ENCODE measurements around the gene TOR2A.

The TOR2A gene

GRCh38 chr9:127700594-127701255 lies 34.4 kb downstream of the TOR2A start:
- DNase-seq (ENCODE audit: insufficient read length) (no peak), FAIRE-seq (no peak)

GRCh38 chr9:127700140-127700539 lies 35.0 kb downstream of the TOR2A start:
- FAIRE-seq (no peak), DNase-seq (ENCODE audit: insufficient read length) (no peak)
- TF ChIP-seq TAF1 (IDR thresholded peaks at IDR 0.05; ENCODE audit: borderline replicate concordance, low read depth, low read length) (no peak), POLR2AphosphoS5 (IDR thresholded peaks at IDR 0.05; ENCODE audit: low read depth, low read length) (no peak), POLR2A (IDR thresholded peaks at IDR 0.05; ENCODE audit: low read depth, low read length) (no peak)

More at GRCh38 chr9:127700594-127701255, 34.4 kb downstream of the TOR2A start:
- TF ChIP-seq POLR2A (IDR thresholded peaks at IDR 0.05; ENCODE audit: low read depth, low read length) (no peak), TAF1 (IDR thresholded peaks at IDR 0.05; ENCODE audit: borderline replicate concordance, low read depth, low read length) (no peak), POLR2AphosphoS5 (IDR thresholded peaks at IDR 0.05; ENCODE audit: low read depth, low read length) (no peak)

GRCh38 chr9:127698985-127699670 lies 36.0 kb downstream of the TOR2A start:
- no peak for TF ChIP-seq TAF1 (IDR thresholded peaks at IDR 0.05; ENCODE audit: borderline replicate concordance, low read depth, low read length)
- TF ChIP-seq POLR2A (IDR thresholded peaks at IDR 0.05; ENCODE audit: low read depth, low read length): no peak
- no peak for TF ChIP-seq POLR2AphosphoS5 (IDR thresholded peaks at IDR 0.05; ENCODE audit: low read depth, low read length)
- peak; percentile 88 for DNase-seq (ENCODE audit: insufficient read length)
- no peak for FAIRE-seq

- FAIRE-seq: no peak
- TF ChIP-seq TAF1 (IDR thresholded peaks at IDR 0.05; ENCODE audit: borderline replicate concordance, low read depth, low read length) (no peak), POLR2A (IDR thresholded peaks at IDR 0.05; ENCODE audit: low read depth, low read length) (no peak), POLR2AphosphoS5 (IDR thresholded peaks at IDR 0.05; ENCODE audit: low read depth, low read length) (no peak)
- DNase-seq (ENCODE audit: insufficient read length): no peak
Measured at GRCh38 chr9:127698386-127698785, 36.7 kb downstream of the TOR2A start.

GRCh38 chr9:127697575-127697974 lies 37.5 kb downstream of the TOR2A start:
- FAIRE-seq: no peak
- DNase-seq (ENCODE audit: insufficient read length): no peak
- TF ChIP-seq TAF1 (IDR thresholded peaks at IDR 0.05; ENCODE audit: borderline replicate concordance, low read depth, low read length): no peak
- no peak for TF ChIP-seq POLR2A (IDR thresholded peaks at IDR 0.05; ENCODE audit: low read depth, low read length)
- no peak for TF ChIP-seq POLR2AphosphoS5 (IDR thresholded peaks at IDR 0.05; ENCODE audit: low read depth, low read length)

GRCh38 chr9:127694890-127695720 lies 40.0 kb downstream of the TOR2A start:
- DNase-seq (ENCODE audit: insufficient read length) (no peak), FAIRE-seq (no peak)

GRCh38 chr9:127693697-127694096 lies 41.4 kb downstream of the TOR2A start:
- TF ChIP-seq POLR2AphosphoS5 (IDR thresholded peaks at IDR 0.05; ENCODE audit: low read depth, low read length) (no peak), POLR2A (IDR thresholded peaks at IDR 0.05; ENCODE audit: low read depth, low read length) (no peak), TAF1 (IDR thresholded peaks at IDR 0.05; ENCODE audit: borderline replicate concordance, low read depth, low read length) (no peak)
- DNase-seq (ENCODE audit: insufficient read length): no peak
- FAIRE-seq: no peak

More at GRCh38 chr9:127694890-127695720, 40.0 kb downstream of the TOR2A start:
- TF ChIP-seq POLR2AphosphoS5 (IDR thresholded peaks at IDR 0.05; ENCODE audit: low read depth, low read length): no peak
- no peak for TF ChIP-seq POLR2A (IDR thresholded peaks at IDR 0.05; ENCODE audit: low read depth, low read length)
- TF ChIP-seq TAF1 (IDR thresholded peaks at IDR 0.05; ENCODE audit: borderline replicate concordance, low read depth, low read length): no peak

GRCh38 chr9:127693143-127693542 lies 42.0 kb downstream of the TOR2A start:
- no peak for TF ChIP-seq POLR2AphosphoS5 (IDR thresholded peaks at IDR 0.05; ENCODE audit: low read depth, low read length)
- TF ChIP-seq TAF1 (IDR thresholded peaks at IDR 0.05; ENCODE audit: borderline replicate concordance, low read depth, low read length): no peak
- DNase-seq (ENCODE audit: insufficient read length): no peak
- FAIRE-seq: no peak

GRCh38 chr9:127692071-127692470 lies 43.0 kb downstream of the TOR2A start:
- TF ChIP-seq TAF1 (IDR thresholded peaks at IDR 0.05; ENCODE audit: borderline replicate concordance, low read depth, low read length) (no peak), POLR2AphosphoS5 (IDR thresholded peaks at IDR 0.05; ENCODE audit: low read depth, low read length) (no peak), POLR2A (IDR thresholded peaks at IDR 0.05; ENCODE audit: low read depth, low read length) (no peak)
- FAIRE-seq (no peak), DNase-seq (ENCODE audit: insufficient read length) (no peak)

GRCh38 chr9:127690735-127691134 lies 44.4 kb downstream of the TOR2A start:
- DNase-seq (ENCODE audit: insufficient read length): no peak
- FAIRE-seq: no peak
- TF ChIP-seq TAF1 (IDR thresholded peaks at IDR 0.05; ENCODE audit: borderline replicate concordance, low read depth, low read length) (no peak), POLR2AphosphoS5 (IDR thresholded peaks at IDR 0.05; ENCODE audit: low read depth, low read length) (no peak), POLR2A (IDR thresholded peaks at IDR 0.05; ENCODE audit: low read depth, low read length) (no peak)

- DNase-seq (ENCODE audit: insufficient read length): no peak
- no peak for TF ChIP-seq POLR2A (IDR thresholded peaks at IDR 0.05; ENCODE audit: low read depth, low read length)
- no peak for TF ChIP-seq POLR2AphosphoS5 (IDR thresholded peaks at IDR 0.05; ENCODE audit: low read depth, low read length)
- no peak for TF ChIP-seq TAF1 (IDR thresholded peaks at IDR 0.05; ENCODE audit: borderline replicate concordance, low read depth, low read length)
- FAIRE-seq: no peak
Measured at GRCh38 chr9:127689329-127690000, 45.6 kb downstream of the TOR2A start.

Measured in GM12892 (cell line).